Measurements from ENCODE around the gene PRKAR1A.

The PRKAR1A gene

GRCh38 chr17:68588362-68588761 is 76.1 kb downstream of the PRKAR1A start:
- DNase-seq = no peak
- H3K27me3 ChIP-seq = peaks cover 0 to 7% of the 10 kb centered on the region in 2 donors
- no peaks in the 10 kb centered on the region for H3K9me3 ChIP-seq
- no peak overlapping the region for H3K27ac ChIP-seq
- intact Hi-C loops (cut with DNase I; ENCODE audit: low total_unique reads) = no loop called here
- no peaks in the 10 kb centered on the region for H3K36me3 ChIP-seq
- H3K4me3 ChIP-seq = no peak overlapping the region
- no peak for TF ChIP-seq CTCF (IDR thresholded peaks at IDR 0.05)
- peaks cover 0 to 3% (median 0%) of the 10 kb centered on the region in 4 donors for H3K4me1 ChIP-seq

- Histone ChIP-seq H3K4me3 (no peak overlapping the region), H3K9me3 (no peaks in the 10 kb centered on the region), H3K36me3 (no peaks in the 10 kb centered on the region), H3K4me1 (peaks cover 0 to 3% (median 0%) of the 10 kb centered on the region in 4 donors), H3K27ac (no peak overlapping the region), H3K27me3 (peaks cover 0 to 7% of the 10 kb centered on the region in 2 donors)
- intact Hi-C loops (cut with DNase I; ENCODE audit: low total_unique reads) = no loop called here
- TF ChIP-seq CTCF (IDR thresholded peaks at IDR 0.05) = no peak
- no peak for DNase-seq
These were observed 76.9 kb downstream of the PRKAR1A start for GRCh38 chr17:68589086-68589485.

- Histone ChIP-seq H3K9me3 (no peaks in the 10 kb centered on the region), H3K4me1 (peaks cover 0 to 3% (median 0%) of the 10 kb centered on the region in 4 donors), H3K27ac (no peak overlapping the region), H3K4me3 (no peak overlapping the region), H3K27me3 (peaks cover 0 to 7% of the 10 kb centered on the region in 2 donors), H3K36me3 (no peaks in the 10 kb centered on the region)
- TF ChIP-seq CTCF (IDR thresholded peaks at IDR 0.05) = no peak
- intact Hi-C loops (cut with DNase I; ENCODE audit: low total_unique reads) = no loop called here
- no peak for DNase-seq
These were observed 79.4 kb downstream of the PRKAR1A start for GRCh38 chr17:68591583-68591982.

GRCh38 chr17:68592009-68592408 is 79.8 kb downstream of the PRKAR1A start:
- intact Hi-C loops (cut with DNase I; ENCODE audit: low total_unique reads) = no loop called here
- DNase-seq = no peak

GRCh38 chr17:68592682-68593641 is 80.7 kb downstream of the PRKAR1A start:
- H3K36me3 ChIP-seq = no peaks in the 10 kb centered on the region
- DNase-seq = no peak
- H3K4me1 ChIP-seq = peaks cover 0 to 3% (median 0%) of the 10 kb centered on the region in 4 donors
- intact Hi-C loops (cut with DNase I; ENCODE audit: low total_unique reads) = no loop called here
- no peaks in the 10 kb centered on the region for H3K9me3 ChIP-seq
- H3K27ac ChIP-seq = no peak overlapping the region
- H3K4me3 ChIP-seq = no peak overlapping the region
- peaks cover 0 to 11% of the 10 kb centered on the region in 2 donors for H3K27me3 ChIP-seq
- no peak for TF ChIP-seq CTCF (IDR thresholded peaks at IDR 0.05)

More at GRCh38 chr17:68592009-68592408, 79.8 kb downstream of the PRKAR1A start:
- Histone ChIP-seq H3K4me1 (peaks cover 0 to 3% (median 0%) of the 10 kb centered on the region in 4 donors), H3K9me3 (no peaks in the 10 kb centered on the region), H3K36me3 (no peaks in the 10 kb centered on the region), H3K27me3 (peaks cover 0 to 7% of the 10 kb centered on the region in 2 donors), H3K27ac (no peak overlapping the region), H3K4me3 (no peak overlapping the region)
- no peak for TF ChIP-seq CTCF (IDR thresholded peaks at IDR 0.05)

Measured in tibial artery (tissue), 4 donors.